KOPT-K1 (cell line): ENCODE measurements around the gene OPCML.

Source experiments
- H3K27ac ChIP-seq: fragments of 200-600 bp; sonication (generic); 2 replicates; pipeline ENCODE4 v1.5.1; 2016; ENCODE audit warnings: antibody characterized with exemption, mild to moderate bottlenecking, low read depth, low read length; ENCODE audit not compliant: poor library complexity, severe bottlenecking
- H3K36me3 ChIP-seq: fragments of 200-600 bp; sonication (generic); 2 replicates; pipeline ENCODE4 v1.5.1; 2017; ENCODE audit warnings: antibody characterized with exemption, mild to moderate bottlenecking, low read length, moderate library complexity; ENCODE audit not compliant: insufficient read depth
- H3K9me3 ChIP-seq: fragments of 200-600 bp; sonication (generic); 2 replicates; pipeline ENCODE4 v1.5.1; 2017; ENCODE audit warnings: antibody characterized with exemption, low read length, mild to moderate bottlenecking; ENCODE audit not compliant: insufficient read depth, poor library complexity, severe bottlenecking

OPCML gene

DNA sequence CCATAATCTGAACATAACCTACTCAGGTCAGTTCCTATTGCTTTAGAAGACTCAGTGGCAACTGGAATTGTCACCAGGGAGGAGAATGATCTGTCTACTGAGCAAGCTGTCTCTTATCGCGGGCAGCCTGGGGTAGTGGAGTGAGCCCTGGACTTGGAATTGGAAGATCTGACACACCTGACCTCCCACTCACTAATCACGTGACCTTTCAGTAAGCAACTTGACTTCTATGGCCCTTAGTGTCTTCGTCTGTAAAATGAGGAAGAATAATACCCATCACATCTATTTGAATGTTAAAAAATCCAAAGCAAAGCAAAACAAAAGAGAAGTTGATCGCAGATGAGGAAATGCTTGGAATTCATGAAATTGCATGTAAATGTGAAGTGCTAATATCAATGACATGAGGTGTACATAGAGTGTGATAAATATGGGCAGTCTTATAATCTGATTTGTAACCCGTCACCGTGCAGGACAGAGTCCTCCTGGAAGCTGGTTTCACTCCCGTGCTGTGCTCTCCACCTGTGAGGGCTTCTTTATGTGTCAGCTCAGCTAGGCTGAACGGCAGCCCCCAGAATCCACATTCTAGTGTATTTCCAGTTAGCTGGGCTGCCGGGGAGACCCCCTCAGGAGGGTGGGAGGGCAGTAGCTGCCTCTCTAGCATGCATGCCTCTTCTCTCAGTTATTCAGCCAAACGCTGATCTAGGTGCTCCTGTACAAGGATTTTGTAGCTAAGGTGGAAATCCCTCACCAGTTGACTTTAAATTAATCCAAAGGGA, 482.9 kb downstream of the OPCML start:
- no peak overlapping the region for H3K27ac ChIP-seq
- no peaks in the 10 kb centered on the region for H3K36me3 ChIP-seq
- no peaks in the 10 kb centered on the region for H3K9me3 ChIP-seq

DNA sequence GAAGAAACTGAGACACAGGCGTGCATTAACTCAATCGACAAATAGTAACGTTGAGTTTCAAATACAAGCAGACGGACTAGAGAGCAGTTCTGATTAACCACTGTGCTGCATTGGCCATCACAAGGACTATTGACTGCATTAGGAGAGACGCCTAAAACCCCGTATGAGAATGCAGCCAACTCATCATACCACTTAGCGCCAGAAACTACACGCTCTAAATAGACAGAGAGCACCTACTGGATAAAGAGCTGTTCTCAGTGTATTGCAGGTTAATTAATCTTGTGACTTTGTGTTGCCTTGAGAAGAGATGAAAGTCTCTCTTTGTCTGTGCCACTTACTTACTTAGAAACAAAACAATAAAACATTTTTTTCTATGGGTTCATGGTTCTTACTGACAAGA, 484.0 kb downstream of the OPCML start:
- no peaks in the 10 kb centered on the region for H3K9me3 ChIP-seq
- no peaks in the 10 kb centered on the region for H3K36me3 ChIP-seq
- no peak overlapping the region for H3K27ac ChIP-seq

DNA sequence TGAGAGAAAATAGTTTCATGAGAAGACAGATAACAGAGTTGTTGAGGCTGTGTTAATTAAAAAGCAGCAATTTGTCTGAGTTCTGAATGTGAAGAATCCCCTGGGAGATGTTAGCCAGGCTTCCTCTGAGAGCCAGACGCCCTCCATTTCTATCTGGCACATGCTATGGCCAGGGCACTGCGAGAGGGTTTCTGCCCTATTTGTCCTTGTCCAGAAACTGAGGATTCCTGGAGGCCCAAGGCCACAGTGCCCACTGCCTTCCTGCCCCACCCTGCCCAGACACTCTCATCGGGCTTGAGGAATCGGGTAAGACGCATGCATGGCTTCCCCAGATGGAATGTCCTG, 484.6 kb downstream of the OPCML start:
- H3K9me3 ChIP-seq = no peaks in the 10 kb centered on the region
- no peak overlapping the region for H3K27ac ChIP-seq
- no peaks in the 10 kb centered on the region for H3K36me3 ChIP-seq

DNA sequence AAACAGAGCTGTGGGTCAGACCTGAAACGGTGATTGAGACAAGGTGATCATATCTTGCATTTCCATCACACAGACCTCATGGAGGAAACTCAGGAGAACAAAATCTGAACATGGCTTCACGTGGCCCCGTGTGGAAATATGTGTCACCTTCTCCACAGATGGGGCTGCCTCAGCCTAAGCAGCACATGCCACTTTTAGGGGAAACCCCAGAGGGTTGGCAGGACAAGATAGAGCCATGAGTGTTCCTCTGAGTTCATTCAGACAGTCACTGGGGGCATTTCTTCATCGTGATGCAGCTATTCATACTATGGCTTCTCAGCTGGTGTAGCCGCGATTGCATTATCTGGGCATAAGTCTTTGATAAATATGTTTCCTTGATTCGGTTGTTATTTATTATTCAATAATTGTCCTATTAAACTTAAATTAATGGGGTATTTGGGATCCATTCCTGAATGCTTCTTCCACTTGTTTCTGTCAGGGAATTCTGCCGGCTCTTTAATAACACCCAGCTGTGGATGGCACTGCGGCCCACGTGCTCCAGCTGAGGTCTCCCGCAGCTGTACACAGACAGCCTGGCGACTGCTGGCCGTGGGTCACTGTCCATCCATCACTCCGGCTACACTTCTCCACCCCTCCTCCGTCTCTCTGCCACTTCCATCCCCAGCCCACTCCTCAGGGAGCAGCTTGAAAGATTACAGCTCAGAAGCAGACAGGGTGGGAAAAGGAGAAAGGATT, 485.1 kb downstream of the OPCML start:
- Histone ChIP-seq H3K27ac (no peak overlapping the region), H3K9me3 (no peaks in the 10 kb centered on the region)

DNA sequence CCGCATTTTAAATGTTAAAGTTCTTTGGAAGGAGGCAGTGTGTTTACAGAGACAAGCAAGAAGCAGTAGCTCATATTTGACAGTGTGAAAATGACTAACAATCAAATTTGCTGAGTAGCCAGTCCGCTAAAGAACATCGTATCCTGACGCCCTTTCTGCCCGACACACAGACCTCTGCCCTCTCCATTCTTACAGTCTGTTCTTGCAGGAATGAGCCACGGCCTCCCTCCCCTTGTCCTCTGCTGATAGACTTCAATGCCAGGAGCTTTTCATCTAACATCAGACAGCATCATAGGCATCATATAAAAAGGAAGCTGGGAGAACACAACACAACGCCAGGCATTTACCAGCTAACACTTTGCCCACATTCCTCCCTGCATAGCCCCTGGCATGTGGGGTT, 486.0 kb downstream of the OPCML start:
- Histone ChIP-seq H3K9me3 (no peaks in the 10 kb centered on the region), H3K36me3 (no peaks in the 10 kb centered on the region), H3K27ac (no peak overlapping the region)

More for the DNA sequence above, 485.1 kb downstream of the OPCML start:
- H3K36me3 ChIP-seq = no peaks in the 10 kb centered on the region

DNA sequence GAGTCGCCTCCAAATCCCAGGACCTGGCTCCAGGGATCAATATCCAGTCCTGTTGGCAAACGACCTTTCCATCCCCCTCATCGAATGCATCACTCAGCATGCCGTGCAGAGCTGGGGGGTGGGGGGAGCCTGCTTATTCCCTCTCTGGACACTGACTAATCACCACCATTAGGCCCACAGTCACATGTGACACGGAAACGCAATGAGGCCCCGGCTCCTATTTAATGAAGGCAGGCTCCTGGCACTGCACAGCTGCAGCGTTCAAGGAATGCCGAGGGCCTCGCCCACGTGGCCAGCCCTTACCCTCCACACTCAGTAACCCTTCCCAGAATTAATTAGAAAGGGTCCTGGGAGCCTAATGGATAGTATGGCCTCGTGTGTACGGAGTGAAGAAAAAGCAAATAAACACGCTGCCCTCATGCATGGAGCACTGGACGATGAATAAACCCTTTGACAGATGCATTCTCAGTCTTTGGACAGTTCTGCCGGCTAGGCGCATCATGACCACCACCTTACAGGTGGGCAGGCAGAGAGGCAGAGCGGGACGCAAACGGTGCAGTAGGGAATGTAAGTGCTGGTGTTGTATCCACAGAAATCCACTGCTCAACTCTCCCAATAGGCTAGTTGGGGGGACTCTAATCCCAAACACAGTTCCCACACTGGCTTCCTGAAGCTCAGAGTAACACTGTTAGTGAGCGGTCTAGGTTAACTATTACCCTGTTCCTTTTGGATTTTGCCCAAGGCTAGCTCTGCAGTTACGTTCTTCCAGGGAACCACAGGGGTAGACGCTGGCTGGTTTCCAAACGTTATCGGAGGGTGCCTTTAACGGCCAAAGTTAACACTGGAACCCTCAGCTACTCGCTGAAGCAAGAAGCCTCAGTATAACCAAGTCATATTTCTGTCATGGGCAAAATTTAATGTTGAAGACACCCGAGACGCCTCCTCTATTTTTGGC, 490.1 kb downstream of the OPCML start:
- H3K9me3 ChIP-seq = no peaks in the 10 kb centered on the region
- H3K27ac ChIP-seq = no peak overlapping the region
- no peaks in the 10 kb centered on the region for H3K36me3 ChIP-seq

DNA sequence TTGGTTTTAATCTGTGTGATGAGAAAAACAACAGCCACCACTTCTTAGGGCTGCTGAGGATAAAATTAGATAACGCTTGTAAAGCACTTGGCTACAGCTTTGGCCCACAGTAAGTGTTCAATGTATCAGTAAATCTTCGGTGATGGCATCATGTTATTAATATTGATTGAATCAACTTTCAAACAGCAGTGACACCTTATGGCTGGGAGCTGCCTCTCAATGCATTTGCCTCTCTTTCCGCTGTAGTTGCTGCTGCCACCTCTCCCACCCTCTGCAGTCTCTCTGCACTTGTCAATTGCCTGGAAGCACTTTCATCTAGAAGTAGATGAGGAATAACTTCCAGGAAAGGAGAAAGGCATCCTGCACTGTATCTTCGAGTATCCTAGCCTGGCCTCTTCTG, 491.1 kb downstream of the OPCML start:
- Histone ChIP-seq H3K27ac (no peak overlapping the region), H3K9me3 (no peaks in the 10 kb centered on the region), H3K36me3 (no peaks in the 10 kb centered on the region)

DNA sequence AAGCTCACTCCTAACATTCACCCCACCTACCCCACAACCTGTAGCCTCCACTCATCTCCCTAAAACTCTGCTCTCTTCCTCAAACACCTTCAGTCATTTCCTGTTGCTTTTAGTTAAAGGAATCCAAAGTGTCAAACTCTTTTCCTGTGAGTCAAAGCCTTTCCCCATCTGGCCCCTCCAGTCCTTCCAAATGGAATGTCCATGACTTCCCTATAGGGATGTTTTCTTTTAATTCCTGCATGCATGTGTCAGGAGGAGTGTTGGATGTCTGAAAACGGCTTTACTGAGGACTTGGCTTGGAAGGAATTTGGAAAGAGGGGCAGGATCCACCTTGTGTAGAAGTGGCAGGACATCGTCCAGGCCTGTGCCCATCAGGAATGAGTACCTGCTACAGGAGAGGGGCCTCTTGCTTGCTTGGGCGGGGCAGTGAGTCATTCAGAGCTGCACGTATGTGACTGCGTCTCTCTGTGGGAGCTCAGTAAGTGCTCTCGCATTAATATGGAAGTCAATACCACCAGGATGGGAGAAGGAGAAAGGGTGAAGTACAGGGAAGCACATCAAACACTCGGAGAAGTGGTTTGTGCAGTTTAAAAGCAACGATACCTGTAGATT, 491.9 kb downstream of the OPCML start:
- Histone ChIP-seq H3K9me3 (no peaks in the 10 kb centered on the region), H3K36me3 (no peaks in the 10 kb centered on the region), H3K27ac (no peak overlapping the region)

DNA sequence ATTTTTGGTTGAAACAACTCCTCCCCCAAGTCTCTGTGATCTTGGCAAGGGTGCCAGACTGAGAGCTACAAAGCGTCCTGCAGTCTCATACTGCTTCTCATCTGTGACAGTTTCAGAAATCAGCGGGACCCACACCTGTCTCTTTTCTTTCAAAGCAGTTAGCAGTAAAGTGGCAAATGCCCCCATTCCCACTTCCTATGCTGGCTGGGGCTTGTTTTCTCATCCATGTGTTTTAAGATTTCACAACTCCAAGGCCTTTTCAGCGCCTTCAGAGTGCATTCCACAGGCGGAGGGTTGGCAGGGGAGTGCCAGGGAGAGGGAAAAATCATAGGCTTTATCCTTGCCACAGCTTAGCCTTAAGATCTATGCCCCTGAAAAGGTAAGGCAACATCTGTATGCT, 493.5 kb downstream of the OPCML start:
- H3K36me3 ChIP-seq = no peaks in the 10 kb centered on the region
- no peak overlapping the region for H3K27ac ChIP-seq
- H3K9me3 ChIP-seq = no peaks in the 10 kb centered on the region

DNA sequence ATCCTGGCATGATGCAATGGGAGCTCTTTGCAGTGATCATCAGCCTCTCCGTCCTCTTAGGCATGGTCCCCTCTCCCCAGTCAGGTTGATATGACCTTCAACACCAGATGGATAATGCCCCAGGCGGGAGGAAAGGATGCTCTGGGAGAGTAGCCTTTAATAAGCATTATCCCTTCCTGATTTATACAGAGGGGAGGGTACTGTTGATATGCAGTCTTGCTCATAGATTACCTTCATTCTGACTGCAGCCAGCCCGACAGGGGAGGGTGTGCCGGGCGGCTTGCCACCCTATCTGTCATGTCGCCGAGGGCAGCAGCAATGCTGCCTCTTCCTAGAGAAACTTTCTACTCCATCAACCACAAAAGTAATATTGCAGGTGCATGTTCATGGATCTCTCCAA, 497.4 kb downstream of the OPCML start:
- Histone ChIP-seq H3K9me3 (no peaks in the 10 kb centered on the region), H3K36me3 (no peaks in the 10 kb centered on the region), H3K27ac (no peak overlapping the region)

DNA sequence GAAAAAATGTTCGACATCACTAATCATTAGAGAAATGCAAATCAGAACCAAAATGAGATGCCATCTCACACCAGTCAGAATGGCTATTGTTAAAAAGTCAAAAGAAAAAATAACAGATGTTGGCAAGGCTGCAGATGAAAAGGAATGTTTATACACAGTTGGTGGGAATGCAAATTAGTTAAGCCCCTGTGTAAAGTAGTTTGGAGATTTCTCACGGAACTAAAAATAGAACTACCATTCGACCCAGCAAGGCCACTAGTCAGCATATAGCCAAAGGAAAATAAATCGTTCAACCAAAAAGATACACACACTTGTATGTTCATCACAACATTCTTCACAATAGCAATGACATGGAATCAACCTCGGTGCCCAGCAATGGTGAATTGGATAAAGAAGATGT, 503.2 kb downstream of the OPCML start:
- no peak overlapping the region for H3K27ac ChIP-seq
- H3K36me3 ChIP-seq = no peaks in the 10 kb centered on the region
- no peaks in the 10 kb centered on the region for H3K9me3 ChIP-seq

DNA sequence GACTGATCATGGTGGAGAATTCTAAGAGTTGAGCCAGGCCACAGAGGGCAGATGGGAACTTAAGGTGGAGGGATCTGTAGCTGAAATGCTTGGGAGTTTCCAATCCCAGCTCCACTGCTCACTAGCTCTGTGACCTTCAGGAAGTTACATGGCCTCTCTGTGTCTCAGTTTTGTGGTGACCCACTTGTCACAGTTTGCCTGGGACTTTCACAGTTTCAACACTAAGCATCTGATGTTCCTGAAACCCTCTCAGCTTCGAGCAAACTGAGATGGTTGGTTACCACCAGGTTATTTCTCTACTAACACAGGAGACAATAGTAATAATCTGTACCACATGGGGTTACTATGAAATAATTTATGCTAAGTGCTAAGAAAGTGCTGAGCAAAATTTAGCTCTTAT, 505.3 kb downstream of the OPCML start:
- Histone ChIP-seq H3K9me3 (no peaks in the 10 kb centered on the region), H3K27ac (no peak overlapping the region), H3K36me3 (no peaks in the 10 kb centered on the region)

DNA sequence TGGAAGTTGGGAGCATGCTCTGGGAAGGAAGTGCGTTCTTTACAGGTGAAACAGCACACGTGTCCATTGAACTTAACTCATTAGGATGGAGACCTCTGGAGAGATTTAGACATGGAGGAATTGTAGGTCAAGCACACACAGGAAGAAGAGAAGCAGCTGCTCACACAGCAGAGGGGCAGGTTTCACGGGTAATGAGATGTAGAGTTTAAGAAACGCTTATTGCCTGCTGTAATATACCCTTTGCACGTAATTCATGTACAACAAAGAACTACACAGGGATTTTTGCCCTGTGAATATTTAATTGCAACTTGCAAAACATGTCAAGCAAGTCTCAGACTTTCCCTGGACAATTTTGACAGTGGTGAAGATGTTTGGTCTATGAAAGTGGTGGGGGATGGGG, 508.0 kb downstream of the OPCML start:
- Histone ChIP-seq H3K27ac (no peak overlapping the region), H3K9me3 (no peaks in the 10 kb centered on the region), H3K36me3 (no peaks in the 10 kb centered on the region)

DNA sequence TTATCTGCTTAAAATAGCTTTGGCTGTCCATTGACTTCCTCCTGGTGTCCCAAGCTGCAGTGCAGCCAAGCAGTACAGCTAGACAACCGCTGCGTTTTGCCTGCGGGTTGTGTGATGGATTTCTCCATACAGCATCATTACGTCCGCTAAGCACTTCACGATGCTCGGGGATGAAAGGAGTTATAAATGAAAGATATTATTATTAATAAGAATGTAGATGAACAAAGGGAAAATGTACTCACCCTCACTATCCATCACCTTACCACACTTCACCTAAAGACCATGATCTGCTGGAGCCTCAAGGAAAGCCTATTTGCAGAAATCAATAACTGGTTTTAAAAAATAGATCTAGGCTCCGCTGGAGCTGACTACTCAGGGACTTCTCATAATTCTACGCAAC, 509.1 kb downstream of the OPCML start:
- Histone ChIP-seq H3K36me3 (no peaks in the 10 kb centered on the region), H3K9me3 (no peaks in the 10 kb centered on the region), H3K27ac (no peak overlapping the region)

DNA sequence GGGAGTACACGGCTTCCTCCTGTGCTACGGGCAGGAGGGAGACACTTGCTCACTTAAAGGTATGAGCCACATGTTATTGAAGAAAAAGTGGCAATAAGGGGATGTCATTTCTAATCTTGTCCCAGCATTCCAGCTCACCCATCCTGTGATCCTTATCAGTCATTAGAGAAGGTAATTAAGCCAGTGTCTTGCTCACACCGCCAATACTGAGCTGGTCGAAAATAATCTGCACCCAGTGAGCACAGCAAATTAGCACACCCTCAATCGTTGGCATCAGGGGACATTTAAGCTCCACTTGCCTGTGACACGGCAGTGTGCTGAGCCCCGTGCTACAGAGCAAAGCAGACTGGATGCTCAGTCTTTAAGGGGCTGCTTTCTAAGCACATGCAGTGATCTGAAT, 510.7 kb downstream of the OPCML start:
- Histone ChIP-seq H3K36me3 (no peaks in the 10 kb centered on the region), H3K27ac (no peak overlapping the region), H3K9me3 (no peaks in the 10 kb centered on the region)
